Measurements from ENCODE around the gene SLC22A1.

DNA sequence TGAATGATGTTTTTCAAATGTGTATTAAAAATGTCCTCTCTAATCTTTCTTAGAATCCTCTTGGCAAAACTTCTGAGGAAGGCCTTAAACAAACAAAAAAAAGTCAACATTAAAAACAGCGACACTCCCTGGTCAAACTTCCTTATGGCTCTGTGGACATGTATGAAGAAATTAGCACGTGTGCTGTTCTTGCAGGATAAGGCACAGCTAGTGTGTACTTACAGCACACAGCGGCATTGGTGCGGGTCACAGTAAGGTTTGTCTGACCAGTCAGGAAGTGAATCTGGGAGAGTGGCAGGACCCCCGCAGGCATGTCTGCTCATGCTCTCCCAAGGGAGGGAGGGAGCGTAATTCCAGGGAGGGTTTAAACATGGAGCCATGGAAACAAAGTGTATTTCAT is 38.8 kb downstream of the SLC22A1 start:
- TF ChIP-seq, protein P1, sequence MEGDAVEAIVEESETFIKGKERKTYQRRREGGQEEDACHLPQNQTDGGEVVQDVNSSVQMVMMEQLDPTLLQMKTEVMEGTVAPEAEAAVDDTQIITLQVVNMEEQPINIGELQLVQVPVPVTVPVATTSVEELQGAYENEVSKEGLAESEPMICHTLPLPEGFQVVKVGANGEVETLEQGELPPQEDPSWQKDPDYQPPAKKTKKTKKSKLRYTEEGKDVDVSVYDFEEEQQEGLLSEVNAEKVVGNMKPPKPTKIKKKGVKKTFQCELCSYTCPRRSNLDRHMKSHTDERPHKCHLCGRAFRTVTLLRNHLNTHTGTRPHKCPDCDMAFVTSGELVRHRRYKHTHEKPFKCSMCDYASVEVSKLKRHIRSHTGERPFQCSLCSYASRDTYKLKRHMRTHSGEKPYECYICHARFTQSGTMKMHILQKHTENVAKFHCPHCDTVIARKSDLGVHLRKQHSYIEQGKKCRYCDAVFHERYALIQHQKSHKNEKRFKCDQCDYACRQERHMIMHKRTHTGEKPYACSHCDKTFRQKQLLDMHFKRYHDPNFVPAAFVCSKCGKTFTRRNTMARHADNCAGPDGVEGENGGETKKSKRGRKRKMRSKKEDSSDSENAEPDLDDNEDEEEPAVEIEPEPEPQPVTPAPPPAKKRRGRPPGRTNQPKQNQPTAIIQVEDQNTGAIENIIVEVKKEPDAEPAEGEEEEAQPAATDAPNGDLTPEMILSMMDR (IDR thresholded peaks at IDR 0.05) = peak in 1 of 3 donors; percentile 14
- TF ChIP-seq POLR2A (IDR thresholded peaks at IDR 0.05) = no peak

All from breast epithelium (tissue), 3 donors.